IPS-15b (cell line): ENCODE results near the gene TMEM131L.
"Not testable (repeated sequence)": the region's sequence is repeated elsewhere in the genome, so short reads cannot be mapped to it uniquely, and the experiment has no call there.

Source experiments
- H3K27me3 ChIP-seq: one replicate; pipeline ENCODE4 v1.6.1; 2013; ENCODE audit warnings: low read length; ENCODE audit not compliant: control insufficient read depth, insufficient read depth
- H3K36me3 ChIP-seq: one replicate; pipeline ENCODE4 v1.6.1; 2013; ENCODE audit warnings: low read length; ENCODE audit not compliant: control insufficient read depth, insufficient read depth
- H3K4me1 ChIP-seq: one replicate; pipeline ENCODE4 v1.6.1; 2013; ENCODE audit warnings: mild to moderate bottlenecking, low read length; ENCODE audit not compliant: control insufficient read depth, insufficient read depth
- H3K4me3 ChIP-seq: one replicate; pipeline ENCODE4 v1.5.1; 2013; ENCODE audit warnings: low read depth, low read length
- H3K9ac ChIP-seq: one replicate; pipeline ENCODE4 v1.6.1; 2013; ENCODE audit warnings: low read depth, mild to moderate bottlenecking, low read length
- H3K9me3 ChIP-seq: one replicate; pipeline ENCODE4 v1.6.1; 2013; ENCODE audit warnings: mild to moderate bottlenecking, low read length; ENCODE audit not compliant: control insufficient read depth, insufficient read depth

The TMEM131L gene

GRCh38 chr4:153585026-153585425 is 118.9 kb downstream of the TMEM131L start:
- Histone ChIP-seq H3K27me3 (no peaks in the 10 kb centered on the region), H3K36me3 (no peaks in the 10 kb centered on the region), H3K4me3 (no peak overlapping the region), H3K4me1 (no peaks in the 10 kb centered on the region), H3K9ac (no peak overlapping the region), H3K9me3 (no peaks in the 10 kb centered on the region)

- H3K27me3 ChIP-seq, result no peaks in the 10 kb centered on the region
- H3K4me3 ChIP-seq, result no peak overlapping the region
- H3K4me1 ChIP-seq, result no peaks in the 10 kb centered on the region
- H3K9me3 ChIP-seq, result no peaks in the 10 kb centered on the region
- H3K9ac ChIP-seq, result no peak overlapping the region
- H3K36me3 ChIP-seq, result no peaks in the 10 kb centered on the region
These were observed 123.8 kb downstream of the TMEM131L start for GRCh38 chr4:153589703-153590595.

- no peaks in the 10 kb centered on the region for H3K9me3 ChIP-seq
- H3K9ac ChIP-seq, result no peak overlapping the region
- H3K4me3 ChIP-seq, result no peak overlapping the region
- H3K27me3 ChIP-seq, result no peaks in the 10 kb centered on the region
- H3K36me3 ChIP-seq, result no peaks in the 10 kb centered on the region
- no peaks in the 10 kb centered on the region for H3K4me1 ChIP-seq
These were observed 125.3 kb downstream of the TMEM131L start for GRCh38 chr4:153591441-153591840.

GRCh38 chr4:153592064-153592463 is 125.9 kb downstream of the TMEM131L start:
- Histone ChIP-seq H3K9ac (no peak overlapping the region), H3K27me3 (no peaks in the 10 kb centered on the region), H3K4me3 (no peak overlapping the region), H3K9me3 (no peaks in the 10 kb centered on the region), H3K36me3 (no peaks in the 10 kb centered on the region), H3K4me1 (no peaks in the 10 kb centered on the region)

GRCh38 chr4:153593161-153593560 is 127.0 kb downstream of the TMEM131L start:
- Histone ChIP-seq H3K9me3 (no peaks in the 10 kb centered on the region), H3K4me3 (no peak overlapping the region), H3K36me3 (no peaks in the 10 kb centered on the region), H3K4me1 (no peaks in the 10 kb centered on the region), H3K9ac (no peak overlapping the region), H3K27me3 (no peaks in the 10 kb centered on the region)

- Histone ChIP-seq H3K9ac (no peak overlapping the region), H3K36me3 (peaks cover 4% of the 10 kb centered on the region), H3K4me3 (no peak overlapping the region), H3K27me3 (no peaks in the 10 kb centered on the region), H3K4me1 (no peaks in the 10 kb centered on the region), H3K9me3 (no peaks in the 10 kb centered on the region)
These were observed 128.1 kb downstream of the TMEM131L start for GRCh38 chr4:153594210-153594609.

- no peaks in the 10 kb centered on the region for H3K4me1 ChIP-seq
- no peak overlapping the region for H3K9ac ChIP-seq
- no peak overlapping the region for H3K4me3 ChIP-seq
- no peaks in the 10 kb centered on the region for H3K27me3 ChIP-seq
- peaks cover 4% of the 10 kb centered on the region for H3K36me3 ChIP-seq
- no peaks in the 10 kb centered on the region for H3K9me3 ChIP-seq
These were observed 129.9 kb downstream of the TMEM131L start for GRCh38 chr4:153595894-153596601.

- Histone ChIP-seq H3K9ac (no peak overlapping the region), H3K9me3 (no peaks in the 10 kb centered on the region), H3K4me1 (no peaks in the 10 kb centered on the region), H3K27me3 (no peaks in the 10 kb centered on the region), H3K4me3 (no peak overlapping the region), H3K36me3 (peaks cover 4% of the 10 kb centered on the region)
These were observed 136.6 kb downstream of the TMEM131L start for GRCh38 chr4:153602758-153603157.

- Histone ChIP-seq H3K4me1 (no peaks in the 10 kb centered on the region), H3K4me3 (no peak overlapping the region), H3K27me3 (no peaks in the 10 kb centered on the region), H3K9me3 (no peaks in the 10 kb centered on the region), H3K36me3 (peaks cover 4% of the 10 kb centered on the region), H3K9ac (no peak overlapping the region)
These were observed 137.1 kb downstream of the TMEM131L start for GRCh38 chr4:153603258-153603657.

- H3K4me1 ChIP-seq, result no peaks in the 10 kb centered on the region
- H3K4me3 ChIP-seq, result no peak overlapping the region
- no peaks in the 10 kb centered on the region for H3K9me3 ChIP-seq
- H3K27me3 ChIP-seq, result no peaks in the 10 kb centered on the region
- peaks cover 4% of the 10 kb centered on the region for H3K36me3 ChIP-seq
- no peak overlapping the region for H3K9ac ChIP-seq
These were observed 137.7 kb downstream of the TMEM131L start for GRCh38 chr4:153603835-153604234.

GRCh38 chr4:153609070-153609469 is 142.9 kb downstream of the TMEM131L start:
- not testable (repeated sequence) for H3K4me1 ChIP-seq, H3K4me3 ChIP-seq, H3K9ac ChIP-seq, H3K27me3 ChIP-seq, H3K36me3 ChIP-seq, H3K9me3 ChIP-seq
